PC-3 (cell line): ENCODE measurements around the gene DUOX2. TPM values are rescaled to one million over a fixed set of nuclear protein-coding genes. Genes with fewer than 3 reads are reported as not detected.
"Not testable (repeated sequence)": the region's sequence is repeated elsewhere in the genome, so short reads cannot be mapped to it uniquely, and the experiment has no call there.

Experiments used
- ATAC-seq: fragments of 200-7000 bp; cut with Tn5 transposase; 2 replicates; pipeline ENCODE4 v1.9.1; 2020; ENCODE audit warnings: mild to moderate bottlenecking, moderate library complexity
- BruUV-seq: library from RNA; stranded (reverse); fragments of 400-500 nt; replicated peaks from 2 replicates; lab custom pipeline; 2021; lab: Mats Ljungman, UMichigan
- CTCF ChIA-PET: fragments of 300-600 bp; sonication (Branson Sonifier 250); formaldehyde crosslinking; loops from one replicate; lab custom pipeline; 2022; ENCODE audit warnings: antibody characterized with exemption; lab: Charles Lee
- POLR2A ChIA-PET: fragments of 300-600 bp; sonication (Branson Sonifier 250); formaldehyde crosslinking; loops from one replicate; lab custom pipeline; 2022; ENCODE audit warnings: antibody characterized with exemption; ENCODE audit not compliant: unreplicated experiment; lab: Charles Lee
- DNase-seq: peaks from one replicate; pipeline ENCODE4 v3.0.0-alpha.2; 2015
- H2AFZ ChIP-seq: fragments of 300-600 bp; sonication (generic); 2 replicates; pipeline ENCODE4 v1.6.0; 2016; ENCODE audit warnings: antibody characterized with exemption, low read length
- H3F3A ChIP-seq: fragments of 300-600 bp; sonication (generic); one replicate; pipeline ENCODE4 v1.6.0; 2017; ENCODE audit warnings: antibody characterized with exemption, low read length, control low read depth, mild to moderate bottlenecking; ENCODE audit not compliant: unreplicated experiment
- H3K27ac ChIP-seq: fragments of 300-600 bp; sonication (generic); 2 replicates; pipeline ENCODE4 v1.5.1; 2016; ENCODE audit warnings: mild to moderate bottlenecking, low read length
- H3K27me3 ChIP-seq: fragments of 300-600 bp; sonication (generic); 2 replicates; pipeline ENCODE4 v1.6.1; 2016; ENCODE audit warnings: low read length, mixed read lengths
- H3K36me3 ChIP-seq: fragments of 300-600 bp; sonication (generic); 2 replicates; pipeline ENCODE4 v1.6.1; 2016; ENCODE audit warnings: low read depth, mixed run types, low read length, mixed read lengths
- H3K4me1 ChIP-seq: fragments of 300-600 bp; sonication (generic); 2 replicates; pipeline ENCODE4 v1.5.1; 2016; ENCODE audit warnings: low read length; ENCODE audit not compliant: insufficient read depth
- H3K4me2 ChIP-seq: fragments of 300-600 bp; sonication (generic); 2 replicates; pipeline ENCODE4 v1.6.0; 2016; ENCODE audit warnings: low read length
- H3K4me3 ChIP-seq: fragments of 300-600 bp; sonication (generic); 2 replicates; pipeline ENCODE4 v1.5.1; 2016; ENCODE audit warnings: mild to moderate bottlenecking, low read length, mixed read lengths
- H3K79me2 ChIP-seq: fragments of 300-600 bp; sonication (generic); 2 replicates; pipeline ENCODE4 v1.6.1; 2017; ENCODE audit warnings: low read length, mixed read lengths
- H3K9ac ChIP-seq: fragments of 300-600 bp; sonication (generic); 2 replicates; pipeline ENCODE4 v1.6.0; 2016; ENCODE audit warnings: mild to moderate bottlenecking, low read length
- H3K9me2 ChIP-seq: fragments of 300-600 bp; sonication (generic); replicated peaks from 2 replicates; pipeline ENCODE4 v1.6.1; 2016; ENCODE audit warnings: mixed run types, low read length, mixed read lengths
- H3K9me3 ChIP-seq: fragments of 300-600 bp; sonication (generic); 2 replicates; pipeline ENCODE4 v1.6.1; 2016; ENCODE audit warnings: low read length, mixed read lengths
- H4K20me1 ChIP-seq: fragments of 300-600 bp; sonication (generic); 2 replicates; pipeline ENCODE4 v1.6.1; 2016; ENCODE audit warnings: low read length, mixed read lengths
- CTCF ChIP-seq: fragments of 300-600 bp; sonication (generic); conservative IDR thresholded peaks from 2 replicates; pipeline ENCODE4 v1.5.1; 2017; ENCODE audit warnings: antibody characterized with exemption, low read depth, mild to moderate bottlenecking, low read length
- EZH2 ChIP-seq: fragments of 300-600 bp; sonication (generic); IDR thresholded peaks from one replicate; pipeline ENCODE4 v1.6.1; 2017; ENCODE audit warnings: antibody characterized with exemption, mild to moderate bottlenecking, low read length; ENCODE audit not compliant: unreplicated experiment
- EZH2phosphoT487 ChIP-seq: fragments of 300-600 bp; sonication (generic); IDR thresholded peaks from 2 replicates; pipeline ENCODE4 v1.6.1; 2018; ENCODE audit warnings: mild to moderate bottlenecking, antibody characterized with exemption, low read length, borderline replicate concordance
- intact Hi-C: fragments of 100-400 bp; cut with micrococcal nuclease; formaldehyde crosslinking; loops from 2 replicates; pipeline ENCODE4 v1.9.0; 2023
- total RNA-seq: library from RNA; depleted of rRNA; stranded (reverse); fragments of >200 nt; gene quantifications from 2 replicates; pipeline ENCODE4 v1.2.3, GENCODE V29; 2014

Gene DUOX2
- total RNA-seq, 1 experiment from 2014 or later, result not detected

- Histone ChIP-seq H3K4me2 (no peak overlapping the region), H3K27me3 (peaks cover 20% of the 10 kb centered on the region), H3K4me1 (no peaks in the 10 kb centered on the region), H3K9me3 (no peaks in the 10 kb centered on the region), H2AFZ (no peak overlapping the region), H3K9ac (no peak overlapping the region), H4K20me1 (no peaks in the 10 kb centered on the region), H3K36me3 (no peaks in the 10 kb centered on the region), H3K79me2 (no peaks in the 10 kb centered on the region), H3K27ac (no peak overlapping the region), H3K4me3 (no peak overlapping the region), H3K9me2 (no peaks in the 10 kb centered on the region), H3F3A (no peaks in the 10 kb centered on the region)
- intact Hi-C loops, result no loop called here
- ATAC-seq (no peak), DNase-seq (no peak)
- ChIA-PET CTCF (interaction anchor here (0.6 kb wide), 1 partner anchor 35 kb away, joined by 3 read pairs; no protein-coding TSS in a partner anchor), POLR2A (no interaction called here)
- BruUV-seq, result no TSS peak
- TF ChIP-seq CTCF (no peak), EZH2 (no peak), EZH2phosphoT487 (no peak)
These were observed 30.7 kb downstream of the DUOX2 start for GRCh38 chr15:45083223-45083622.

GRCh38 chr15:45082412-45082811, 31.6 kb downstream of the DUOX2 start:
- intact Hi-C loops, POLR2A ChIA-PET, H3F3A ChIP-seq, H3K9ac ChIP-seq, H2AFZ ChIP-seq, H3K79me2 ChIP-seq, H3K4me3 ChIP-seq, H3K9me2 ChIP-seq, ATAC-seq, DNase-seq, H4K20me1 ChIP-seq, H3K4me1 ChIP-seq, H3K4me2 ChIP-seq, H3K36me3 ChIP-seq, H3K27ac ChIP-seq, H3K9me3 ChIP-seq, BruUV-seq: not testable (repeated sequence)
- H3K27me3 ChIP-seq, result peaks cover 14% of the 10 kb centered on the region
- CTCF ChIA-PET, result interaction anchor here (0.6 kb wide), 1 partner anchor 36 kb away, joined by 3 read pairs; no protein-coding TSS in a partner anchor

- H3K4me3 ChIP-seq, H3K4me1 ChIP-seq, H3K9me2 ChIP-seq, H3K9me3 ChIP-seq, H3K36me3 ChIP-seq, H3K9ac ChIP-seq, DNase-seq, H2AFZ ChIP-seq, H3F3A ChIP-seq, H3K27me3 ChIP-seq, BruUV-seq, H3K4me2 ChIP-seq, H3K27ac ChIP-seq, ATAC-seq, H3K79me2 ChIP-seq, CTCF ChIA-PET, intact Hi-C loops, H4K20me1 ChIP-seq: not testable (repeated sequence)
- POLR2A ChIA-PET, result interaction anchor here (0.6 kb wide), 1 partner anchor 136 kb away, joined by 5 read pairs; no protein-coding TSS in a partner anchor
These were observed 33.4 kb downstream of the DUOX2 start for GRCh38 chr15:45080593-45080992.

GRCh38 chr15:45079628-45080246, 34.2 kb downstream of the DUOX2 start:
- H3K9me3 ChIP-seq, H4K20me1 ChIP-seq, intact Hi-C loops, H3K36me3 ChIP-seq, H3K9me2 ChIP-seq, ATAC-seq, H3F3A ChIP-seq, H3K4me3 ChIP-seq, H3K4me2 ChIP-seq, BruUV-seq, H3K79me2 ChIP-seq, CTCF ChIA-PET, H3K9ac ChIP-seq, H3K4me1 ChIP-seq, H3K27ac ChIP-seq, H2AFZ ChIP-seq, DNase-seq, H3K27me3 ChIP-seq: not testable (repeated sequence)
- POLR2A ChIA-PET, result interaction anchor here (0.5 kb wide), 1 partner anchor 270 kb away, joined by 4 read pairs; no protein-coding TSS in a partner anchor

- H3K27me3 ChIP-seq, BruUV-seq, H3K9ac ChIP-seq, ATAC-seq, H3K9me3 ChIP-seq, H3F3A ChIP-seq, POLR2A ChIA-PET, H3K27ac ChIP-seq, H3K9me2 ChIP-seq, H3K79me2 ChIP-seq, H3K4me2 ChIP-seq, intact Hi-C loops, H2AFZ ChIP-seq, H3K4me1 ChIP-seq, CTCF ChIA-PET, H3K4me3 ChIP-seq, H3K36me3 ChIP-seq, H4K20me1 ChIP-seq, DNase-seq: not testable (repeated sequence)
These were observed 34.8 kb downstream of the DUOX2 start for GRCh38 chr15:45079201-45079600.

GRCh38 chr15:45077391-45077790, 36.6 kb downstream of the DUOX2 start:
- H3F3A ChIP-seq, ATAC-seq, H3K4me2 ChIP-seq, H3K9me3 ChIP-seq, DNase-seq, H3K9ac ChIP-seq, H2AFZ ChIP-seq, H3K79me2 ChIP-seq, H3K27ac ChIP-seq, H3K4me1 ChIP-seq, BruUV-seq, POLR2A ChIA-PET, H3K27me3 ChIP-seq, CTCF ChIA-PET, H3K36me3 ChIP-seq, H3K4me3 ChIP-seq, H4K20me1 ChIP-seq, H3K9me2 ChIP-seq, intact Hi-C loops: not testable (repeated sequence)
